GM12875 (cell line): ENCODE data around the gene FNDC3A.
"Not testable (repeated sequence)": the region's sequence is repeated elsewhere in the genome, so short reads cannot be mapped to it uniquely, and the experiment has no call there.

ENCODE experiments used
- H3K4me3 ChIP-seq: one replicate; pipeline ENCODE4 v1.5.1; 2011; ENCODE audit warnings: low read depth, low read length, control low read depth
- CTCF ChIP-seq: IDR thresholded peaks from 2 replicates; pipeline ENCODE4 v1.5.1; 2011; ENCODE audit warnings: low read depth, mild to moderate bottlenecking, control low read depth, inconsistent platforms, low read length, moderate library complexity, borderline replicate concordance; ENCODE audit not compliant: insufficient read depth

The FNDC3A gene

GRCh38 chr13:49124693-49125304, 149.1 kb downstream of the FNDC3A start:
- H3K4me3 ChIP-seq, result no peak overlapping the region
- TF ChIP-seq CTCF, result no peak

DNA sequence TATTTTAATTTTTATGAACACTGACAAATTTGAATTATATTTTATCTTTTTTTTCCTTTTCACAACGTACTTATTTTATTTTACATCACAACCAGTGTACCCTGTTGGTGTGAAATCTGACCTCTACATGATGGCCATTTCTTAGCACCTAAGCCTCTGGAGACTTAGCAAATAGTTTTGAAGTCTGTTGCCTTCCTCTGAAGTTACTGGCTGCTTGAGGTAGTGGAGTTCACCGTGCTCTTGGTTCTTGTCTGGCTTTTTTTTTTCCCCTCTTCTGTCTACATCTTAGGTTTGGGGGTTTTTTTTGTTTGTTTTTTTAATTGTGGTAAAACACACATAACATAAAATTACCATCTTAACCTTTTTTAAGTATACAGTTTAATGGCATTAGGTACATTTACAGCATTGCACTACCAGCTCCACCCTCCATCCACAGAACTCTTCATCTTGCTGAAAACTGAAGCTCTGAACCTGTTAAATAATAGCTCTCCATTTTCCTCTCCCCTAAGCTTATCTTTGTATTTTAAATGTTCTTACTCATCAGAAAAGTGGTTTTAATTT, 150.3 kb downstream of the FNDC3A start:
- no peak overlapping the region for H3K4me3 ChIP-seq
- no peak for TF ChIP-seq CTCF

- H3K4me3 ChIP-seq, result no peak overlapping the region
- TF ChIP-seq CTCF, result no peak
Measured at GRCh38 chr13:49132479-49133002, 156.8 kb downstream of the FNDC3A start.

GRCh38 chr13:49134305-49134704, 158.6 kb downstream of the FNDC3A start:
- H3K4me3 ChIP-seq, result no peak overlapping the region
- TF ChIP-seq CTCF, result no peak

DNA sequence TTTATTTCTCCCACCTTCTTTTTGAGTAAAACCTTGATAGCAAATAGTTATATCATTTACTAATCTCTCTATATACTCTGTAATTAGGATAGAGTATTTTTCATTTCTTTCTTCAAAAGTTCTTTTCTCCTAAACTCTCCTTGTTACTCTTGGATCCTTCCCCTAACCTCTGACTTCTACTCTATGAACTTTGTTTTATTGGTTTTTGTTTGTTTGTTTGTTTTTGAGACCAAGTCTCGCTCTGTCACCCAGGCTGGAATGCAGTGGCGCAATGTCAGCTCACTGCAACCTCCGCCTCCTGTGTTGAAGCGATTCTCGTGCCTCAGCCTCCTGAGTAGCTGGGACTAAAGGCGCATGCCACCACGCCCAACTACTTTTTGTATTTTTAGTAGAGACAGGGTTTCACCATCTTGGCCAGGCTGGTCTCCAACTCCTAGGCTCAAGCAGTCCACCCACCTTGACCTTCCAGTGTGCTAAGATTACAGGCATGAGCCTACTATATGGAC, 161.5 kb downstream of the FNDC3A start:
- not testable (repeated sequence) for H3K4me3 ChIP-seq

DNA sequence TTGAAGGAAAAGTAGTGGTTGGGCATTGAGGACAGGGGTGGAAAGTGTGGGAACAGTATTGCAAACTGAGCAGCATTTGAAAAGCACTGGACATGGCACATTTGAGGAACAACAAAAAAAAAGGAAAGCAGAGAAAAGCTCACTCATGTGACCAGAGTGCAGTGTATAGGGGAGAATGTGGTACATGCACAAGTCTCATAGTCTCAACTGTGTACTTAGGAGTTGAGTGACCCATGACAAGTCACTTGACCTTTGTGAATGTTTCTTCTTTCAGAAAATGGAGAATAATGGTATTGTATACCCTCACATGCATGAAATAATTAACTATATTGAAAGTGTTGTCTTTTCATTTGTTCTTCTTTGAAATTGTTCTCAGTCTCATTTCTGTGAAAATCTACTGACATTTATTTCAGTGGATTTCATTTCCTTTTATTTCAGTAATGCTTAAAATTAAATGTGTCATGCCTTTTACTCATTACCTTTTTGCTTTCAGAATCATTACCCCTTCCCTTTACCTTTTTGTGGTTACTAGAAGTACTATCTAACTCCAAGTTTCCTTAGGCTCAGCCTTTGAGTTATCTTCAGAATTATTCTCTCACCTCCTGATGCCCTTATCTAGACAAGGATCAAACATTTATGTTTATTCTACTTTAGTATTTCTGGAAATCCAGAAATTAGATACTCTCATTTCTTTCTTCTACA, 165.3 kb downstream of the FNDC3A start:
- H3K4me3 ChIP-seq, result no peak overlapping the region
- no peak for TF ChIP-seq CTCF

DNA sequence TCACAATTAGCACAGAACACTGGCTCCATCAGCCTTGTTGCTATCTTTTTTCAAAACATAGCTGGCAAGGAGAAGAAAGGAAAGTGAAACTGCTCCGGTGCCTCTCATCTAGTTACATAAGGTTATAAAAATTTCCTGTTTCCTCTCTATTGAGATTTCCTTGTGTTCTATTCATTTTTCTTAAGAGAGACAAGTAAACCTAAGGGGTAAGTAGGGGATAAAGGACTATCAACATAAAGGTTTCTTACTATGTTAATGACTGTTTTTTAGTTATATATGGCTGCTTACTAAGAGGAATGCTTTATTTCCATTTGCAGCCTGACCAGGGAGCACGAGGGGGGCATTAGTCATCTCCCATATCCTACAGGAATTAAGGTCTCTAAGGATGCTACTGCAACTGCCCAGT, 171.2 kb downstream of the FNDC3A start:
- H3K4me3 ChIP-seq, result no peak overlapping the region
- TF ChIP-seq CTCF, result no peak
